RWPE2 (cell line): ENCODE measurements around the gene PRAMEF11.
"Not testable (repeated sequence)": the region's sequence is repeated elsewhere in the genome, so short reads cannot be mapped to it uniquely, and the experiment has no call there.

Source experiments
- ATAC-seq: fragments of 200-7000 bp; cut with Tn5 transposase; 3 replicates; pipeline ENCODE4 v1.9.1; 2021; ENCODE audit warnings: low read depth
- DNase-seq: peaks from one replicate; pipeline ENCODE4 v3.0.0-alpha.2; 2020; ENCODE audit warnings: low spot score
- H3K27ac ChIP-seq: fragments of 450-650 bp; 2 replicates; pipeline ENCODE4 v1.5.1; 2017; ENCODE audit warnings: mild to moderate bottlenecking; ENCODE audit not compliant: poor library complexity, severe bottlenecking
- H3K27me3 ChIP-seq: fragments of 250-450 bp; sonication (Bioruptor Pico); 2 replicates; pipeline ENCODE4 v1.5.1; 2021; ENCODE audit warnings: mild to moderate bottlenecking, moderate library complexity; ENCODE audit not compliant: insufficient read depth, poor library complexity, severe bottlenecking
- H3K36me3 ChIP-seq: fragments of 250-450 bp; sonication (Bioruptor Pico); 2 replicates; pipeline ENCODE4 v1.5.1; 2020; ENCODE audit warnings: low read depth, mild to moderate bottlenecking, moderate library complexity
- H3K4me1 ChIP-seq: fragments of 250-450 bp; sonication (Bioruptor Pico); 2 replicates; pipeline ENCODE4 v1.5.1; 2021; ENCODE audit warnings: mild to moderate bottlenecking, moderate library complexity; ENCODE audit not compliant: insufficient read depth, poor library complexity, severe bottlenecking
- H3K4me3 ChIP-seq: fragments of 250-450 bp; sonication (Bioruptor Pico); 2 replicates; pipeline ENCODE4 v1.5.1; 2021; ENCODE audit warnings: mild to moderate bottlenecking, moderate library complexity; ENCODE audit not compliant: severe bottlenecking
- H3K9me3 ChIP-seq: fragments of 250-450 bp; sonication (Bioruptor Pico); 2 replicates; pipeline ENCODE4 v1.5.1; 2021; ENCODE audit warnings: mild to moderate bottlenecking, moderate library complexity; ENCODE audit not compliant: severe bottlenecking
- CTCF ChIP-seq: fragments of 450-650 bp; IDR thresholded peaks from one replicate; pipeline ENCODE4 v1.5.1; 2017; ENCODE audit warnings: mild to moderate bottlenecking, moderate library complexity; ENCODE audit not compliant: poor library complexity, severe bottlenecking

Gene PRAMEF11

GRCh38 chr1:12811409-12811784 lies 19.8 kb downstream of the PRAMEF11 start:
- Histone ChIP-seq H3K4me3 (no peak overlapping the region), H3K27ac (peak overlapping the region; percentile 60), H3K36me3 (no peaks in the 10 kb centered on the region), H3K9me3 (no peaks in the 10 kb centered on the region), H3K4me1 (no peaks in the 10 kb centered on the region), H3K27me3 (no peaks in the 10 kb centered on the region)
- TF ChIP-seq CTCF = no peak
- ATAC-seq (peak; percentile 57), DNase-seq (no peak)

- no peaks in the 10 kb centered on the region for H3K9me3 ChIP-seq
- DNase-seq (no peak), ATAC-seq (peak; percentile 88)
- no peaks in the 10 kb centered on the region for H3K27me3 ChIP-seq
- no peak for TF ChIP-seq CTCF
- H3K36me3 ChIP-seq = no peaks in the 10 kb centered on the region
- H3K4me1 ChIP-seq = no peaks in the 10 kb centered on the region
- peak overlapping the region; percentile 60 for H3K27ac ChIP-seq
- no peak overlapping the region for H3K4me3 ChIP-seq
These were observed 20.4 kb downstream of the PRAMEF11 start for GRCh38 chr1:12810691-12811408.

- DNase-seq (no peak), ATAC-seq (no peak)
- peak overlapping the region; percentile 60 for H3K27ac ChIP-seq
These were observed 21.3 kb downstream of the PRAMEF11 start for GRCh38 chr1:12809933-12810332.

GRCh38 chr1:12799730-12800129 lies 31.5 kb downstream of the PRAMEF11 start:
- ATAC-seq (no peak), DNase-seq (no peak)
- H3K4me1 ChIP-seq = peaks cover 4% of the 10 kb centered on the region
- no peaks in the 10 kb centered on the region for H3K36me3 ChIP-seq
- no peaks in the 10 kb centered on the region for H3K27me3 ChIP-seq
- no peak overlapping the region for H3K4me3 ChIP-seq
- no peak for TF ChIP-seq CTCF
- no peaks in the 10 kb centered on the region for H3K9me3 ChIP-seq
- no peak overlapping the region for H3K27ac ChIP-seq

More at GRCh38 chr1:12809933-12810332, 21.3 kb downstream of the PRAMEF11 start:
- Histone ChIP-seq H3K4me3 (no peak overlapping the region), H3K9me3 (no peaks in the 10 kb centered on the region), H3K27me3 (no peaks in the 10 kb centered on the region), H3K36me3 (no peaks in the 10 kb centered on the region), H3K4me1 (no peaks in the 10 kb centered on the region)
- TF ChIP-seq CTCF = no peak

GRCh38 chr1:12798911-12799310 lies 32.3 kb downstream of the PRAMEF11 start:
- Histone ChIP-seq H3K27me3 (no peaks in the 10 kb centered on the region), H3K4me1 (peaks cover 4% of the 10 kb centered on the region), H3K9me3 (no peaks in the 10 kb centered on the region), H3K27ac (no peak overlapping the region), H3K4me3 (no peak overlapping the region), H3K36me3 (no peaks in the 10 kb centered on the region)
- TF ChIP-seq CTCF = no peak
- DNase-seq (no peak), ATAC-seq (peak; percentile 52; the same call in 2 of the 3 replicates)

- not testable (repeated sequence) for H3K4me1 ChIP-seq, H3K4me3 ChIP-seq, ATAC-seq, DNase-seq, H3K27me3 ChIP-seq, H3K27ac ChIP-seq, H3K9me3 ChIP-seq, H3K36me3 ChIP-seq
These were observed 40.1 kb downstream of the PRAMEF11 start, which contains the start of gene PRAMEF1 for GRCh38 chr1:12791097-12791496. TSS of gene PRAMEF1 (plus strand) at chr1:12791397. CDS start at chr1:12793228, 1,831 bp downstream.

GRCh38 chr1:12784729-12785128 lies 46.5 kb downstream of the PRAMEF11 start:
- not testable (repeated sequence) for H3K4me1 ChIP-seq, H3K4me3 ChIP-seq, ATAC-seq, H3K36me3 ChIP-seq, H3K27ac ChIP-seq, H3K27me3 ChIP-seq, DNase-seq, H3K9me3 ChIP-seq
